ENCODE measurements around the gene LRR1.

DNA sequence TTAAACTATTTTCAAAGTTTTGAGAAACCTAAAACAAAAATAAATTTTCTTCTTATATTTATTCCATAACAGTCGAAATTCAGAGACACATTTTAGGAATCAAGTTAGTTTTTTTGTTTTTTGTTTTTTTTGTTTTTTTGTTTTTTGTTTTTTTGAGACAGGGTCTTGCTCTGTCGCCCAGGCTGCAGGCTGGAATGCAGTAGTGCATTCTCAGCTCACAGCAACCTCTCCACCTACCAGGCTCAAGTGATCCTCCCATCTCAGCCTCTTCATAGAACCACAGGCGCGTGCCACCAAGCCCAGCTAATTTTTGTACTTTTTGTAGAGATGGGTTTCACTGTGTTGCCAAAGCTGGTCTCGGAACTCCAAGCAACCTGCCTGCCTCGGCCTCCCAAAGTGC is 54.8 kb downstream of the LRR1 start:
- TF ChIP-seq, protein P1, sequence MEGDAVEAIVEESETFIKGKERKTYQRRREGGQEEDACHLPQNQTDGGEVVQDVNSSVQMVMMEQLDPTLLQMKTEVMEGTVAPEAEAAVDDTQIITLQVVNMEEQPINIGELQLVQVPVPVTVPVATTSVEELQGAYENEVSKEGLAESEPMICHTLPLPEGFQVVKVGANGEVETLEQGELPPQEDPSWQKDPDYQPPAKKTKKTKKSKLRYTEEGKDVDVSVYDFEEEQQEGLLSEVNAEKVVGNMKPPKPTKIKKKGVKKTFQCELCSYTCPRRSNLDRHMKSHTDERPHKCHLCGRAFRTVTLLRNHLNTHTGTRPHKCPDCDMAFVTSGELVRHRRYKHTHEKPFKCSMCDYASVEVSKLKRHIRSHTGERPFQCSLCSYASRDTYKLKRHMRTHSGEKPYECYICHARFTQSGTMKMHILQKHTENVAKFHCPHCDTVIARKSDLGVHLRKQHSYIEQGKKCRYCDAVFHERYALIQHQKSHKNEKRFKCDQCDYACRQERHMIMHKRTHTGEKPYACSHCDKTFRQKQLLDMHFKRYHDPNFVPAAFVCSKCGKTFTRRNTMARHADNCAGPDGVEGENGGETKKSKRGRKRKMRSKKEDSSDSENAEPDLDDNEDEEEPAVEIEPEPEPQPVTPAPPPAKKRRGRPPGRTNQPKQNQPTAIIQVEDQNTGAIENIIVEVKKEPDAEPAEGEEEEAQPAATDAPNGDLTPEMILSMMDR (IDR thresholded peaks at IDR 0.05): no peak
- TF ChIP-seq POLR2A (IDR thresholded peaks at IDR 0.05) (no peak), POLR2AphosphoS5 (IDR thresholded peaks at IDR 0.05; ENCODE audit: insufficient read depth in 1 of 2, low read depth in 1 of 2) (no peak)

Measured in vagina (tissue), 2 donors.